ENCODE data around the gene PCGF3. TPM values are rescaled to one million over a fixed set of nuclear protein-coding genes. Genes with fewer than 3 reads are reported as not detected.

Gene PCGF3
- total RNA-seq, 3 donors from 2014 or later = 60.6 to 71.7 (median 69.4) TPM

DNA sequence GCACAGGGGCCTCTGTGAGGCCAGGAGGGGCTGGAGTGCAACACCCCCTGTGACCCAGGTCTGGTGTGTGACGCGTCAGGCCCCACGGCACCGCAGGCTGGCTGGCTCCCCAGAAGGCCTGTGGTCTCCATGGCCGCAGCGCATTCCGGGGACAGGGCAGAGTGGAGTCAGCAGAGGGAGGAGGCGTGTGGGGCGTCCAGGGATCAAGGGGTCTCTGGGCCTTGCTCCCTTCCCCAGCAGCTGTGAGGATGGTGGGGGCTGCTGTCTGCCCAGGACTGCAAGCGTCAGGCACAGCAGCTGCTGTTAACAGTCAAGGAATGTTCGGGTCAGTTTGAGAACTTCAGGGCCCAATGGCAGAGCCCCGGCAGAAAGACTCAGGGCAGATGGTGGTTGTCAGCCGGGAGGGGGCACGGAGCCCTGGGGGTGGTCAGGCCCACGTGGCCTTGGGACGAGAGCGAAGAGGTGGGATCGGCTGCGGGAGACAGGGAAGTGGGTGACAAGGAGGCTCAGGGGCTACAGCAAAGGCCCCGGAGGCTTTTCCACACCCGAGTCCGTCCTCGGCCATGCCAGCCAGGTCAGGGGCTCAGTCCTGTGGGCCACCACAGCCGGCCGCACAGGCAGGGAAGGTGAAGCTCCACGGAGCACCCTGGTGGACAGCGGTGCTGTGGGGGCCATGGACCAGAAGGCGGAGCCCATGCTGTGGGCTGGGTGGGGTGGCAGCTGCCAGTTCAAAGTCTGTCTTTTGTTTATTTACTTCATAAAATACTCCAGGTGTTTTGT is 18.3 kb downstream of the PCGF3 start:
- H3K9me3 ChIP-seq = no peaks in the 10 kb centered on the region
- DNase-seq (ENCODE audit: low spot score in 2 of 2) = no peak
- H3K4me3 ChIP-seq = no peak overlapping the region
- H3K27me3 ChIP-seq = no peaks in the 10 kb centered on the region
- intact Hi-C loops (cut with DNase I; ENCODE audit: low total_unique reads) = no loop called here
- H3K4me1 ChIP-seq = peaks cover 0 to 8% of the 10 kb centered on the region in 2 donors
- H3K36me3 ChIP-seq = no peaks in the 10 kb centered on the region
- TF ChIP-seq POLR2AphosphoS5 (IDR thresholded peaks at IDR 0.05) (no peak), POLR2A (IDR thresholded peaks at IDR 0.05) (no peak)
- TF ChIP-seq, protein P1, sequence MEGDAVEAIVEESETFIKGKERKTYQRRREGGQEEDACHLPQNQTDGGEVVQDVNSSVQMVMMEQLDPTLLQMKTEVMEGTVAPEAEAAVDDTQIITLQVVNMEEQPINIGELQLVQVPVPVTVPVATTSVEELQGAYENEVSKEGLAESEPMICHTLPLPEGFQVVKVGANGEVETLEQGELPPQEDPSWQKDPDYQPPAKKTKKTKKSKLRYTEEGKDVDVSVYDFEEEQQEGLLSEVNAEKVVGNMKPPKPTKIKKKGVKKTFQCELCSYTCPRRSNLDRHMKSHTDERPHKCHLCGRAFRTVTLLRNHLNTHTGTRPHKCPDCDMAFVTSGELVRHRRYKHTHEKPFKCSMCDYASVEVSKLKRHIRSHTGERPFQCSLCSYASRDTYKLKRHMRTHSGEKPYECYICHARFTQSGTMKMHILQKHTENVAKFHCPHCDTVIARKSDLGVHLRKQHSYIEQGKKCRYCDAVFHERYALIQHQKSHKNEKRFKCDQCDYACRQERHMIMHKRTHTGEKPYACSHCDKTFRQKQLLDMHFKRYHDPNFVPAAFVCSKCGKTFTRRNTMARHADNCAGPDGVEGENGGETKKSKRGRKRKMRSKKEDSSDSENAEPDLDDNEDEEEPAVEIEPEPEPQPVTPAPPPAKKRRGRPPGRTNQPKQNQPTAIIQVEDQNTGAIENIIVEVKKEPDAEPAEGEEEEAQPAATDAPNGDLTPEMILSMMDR (IDR thresholded peaks at IDR 0.05) = no peak
- H3K27ac ChIP-seq = peak overlapping the region in 1 of 2 donors; percentile 32

DNA sequence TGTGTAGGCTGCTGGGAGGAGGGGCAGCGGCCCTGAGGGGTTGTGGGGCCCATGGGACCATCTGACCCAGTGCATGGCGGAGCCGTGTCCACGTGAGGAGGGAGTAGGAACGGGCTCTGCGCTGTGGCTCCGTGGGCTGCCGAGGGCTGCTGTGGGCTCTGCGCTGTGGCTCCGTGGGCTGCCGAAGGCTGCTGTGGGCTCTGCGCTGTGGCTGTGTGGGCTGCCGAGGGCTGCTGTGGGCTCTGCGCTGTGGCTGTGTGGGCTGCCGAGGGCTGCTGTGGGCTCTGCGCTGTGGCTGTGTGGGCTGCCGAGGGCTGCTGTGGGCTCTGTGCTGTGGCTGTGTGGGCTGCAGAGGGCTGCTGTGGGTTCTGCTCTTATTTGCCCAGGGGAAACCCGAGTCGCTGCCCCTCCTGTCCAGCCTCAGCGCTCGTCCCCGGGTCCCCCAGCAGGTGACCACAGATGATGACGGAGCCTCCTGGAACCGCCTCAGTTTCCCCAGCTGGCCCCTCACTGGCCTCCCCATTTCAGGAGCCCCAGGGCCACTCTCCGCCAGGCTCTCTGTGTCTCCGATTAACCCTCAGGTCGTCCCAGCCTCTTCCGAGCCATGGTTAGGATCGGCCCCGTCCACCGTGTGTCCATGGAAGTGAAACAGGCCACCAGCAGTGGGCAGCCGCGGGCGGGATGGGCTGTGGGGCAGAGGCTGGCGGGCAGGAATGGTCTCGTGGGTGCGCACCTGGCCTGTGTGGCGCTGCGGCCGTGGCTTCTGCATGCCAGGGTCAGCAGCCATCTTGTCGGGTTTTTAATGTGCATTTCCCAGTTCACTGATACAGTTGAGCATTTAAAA is 20.0 kb downstream of the PCGF3 start:
- peaks cover 0 to 8% of the 10 kb centered on the region in 2 donors for H3K4me1 ChIP-seq
- no peak for DNase-seq (ENCODE audit: low spot score in 2 of 2)
- H3K27me3 ChIP-seq = no peaks in the 10 kb centered on the region
- peak overlapping the region in 1 of 3 donors; percentile 30 for H3K4me3 ChIP-seq
- peak overlapping the region; percentile 58 to 72 for H3K27ac ChIP-seq
- TF ChIP-seq, protein P1 (IDR thresholded peaks at IDR 0.05) = no peak
- TF ChIP-seq POLR2AphosphoS5 (IDR thresholded peaks at IDR 0.05) = no peak
- TF ChIP-seq POLR2A (IDR thresholded peaks at IDR 0.05) = no peak
- H3K9me3 ChIP-seq = no peaks in the 10 kb centered on the region
- intact Hi-C loops (cut with DNase I; ENCODE audit: low total_unique reads) = no loop called here
- no peaks in the 10 kb centered on the region for H3K36me3 ChIP-seq

DNA sequence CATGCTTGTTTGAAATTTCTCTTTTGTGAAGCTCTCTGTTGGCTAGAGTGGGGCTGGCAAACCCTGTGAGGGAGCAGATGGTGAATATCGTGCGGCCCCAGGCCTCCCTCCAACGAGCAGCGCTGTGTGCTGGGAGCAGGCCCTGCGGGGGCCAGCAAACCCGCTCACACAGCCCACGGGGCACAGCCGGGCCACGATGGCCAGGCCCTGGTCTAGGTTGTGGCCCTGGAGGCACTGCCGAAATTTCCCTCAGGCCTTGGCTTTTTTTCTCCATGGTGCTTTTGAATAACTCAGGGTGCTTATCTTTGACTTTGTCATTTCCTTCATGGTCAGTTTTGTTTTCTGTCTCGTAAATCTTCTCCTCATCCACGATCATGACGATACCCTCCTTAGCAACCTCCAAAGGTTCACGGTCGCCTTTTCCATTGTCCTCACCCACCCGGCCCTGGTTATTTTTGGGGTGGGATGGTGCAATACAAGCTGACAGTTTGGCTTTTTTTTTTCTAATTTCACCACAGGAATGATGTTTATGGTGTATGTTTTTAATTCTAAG is 20.7 kb downstream of the PCGF3 start:
- DNase-seq (ENCODE audit: low spot score in 2 of 2) = no peak
- intact Hi-C loops (cut with DNase I; ENCODE audit: low total_unique reads) = no loop called here
- H3K36me3 ChIP-seq = no peaks in the 10 kb centered on the region
- H3K4me1 ChIP-seq = peaks cover 0 to 2% of the 10 kb centered on the region in 2 donors
- peak overlapping the region in 2 of 3 donors; percentile 11 to 43 for H3K4me3 ChIP-seq
- H3K9me3 ChIP-seq = no peaks in the 10 kb centered on the region
- TF ChIP-seq, protein P1 (IDR thresholded peaks at IDR 0.05) = no peak
- no peak for TF ChIP-seq POLR2A (IDR thresholded peaks at IDR 0.05)
- TF ChIP-seq POLR2AphosphoS5 (IDR thresholded peaks at IDR 0.05) = no peak
- no peaks in the 10 kb centered on the region for H3K27me3 ChIP-seq
- peak overlapping the region; percentile 58 to 76 for H3K27ac ChIP-seq

DNA sequence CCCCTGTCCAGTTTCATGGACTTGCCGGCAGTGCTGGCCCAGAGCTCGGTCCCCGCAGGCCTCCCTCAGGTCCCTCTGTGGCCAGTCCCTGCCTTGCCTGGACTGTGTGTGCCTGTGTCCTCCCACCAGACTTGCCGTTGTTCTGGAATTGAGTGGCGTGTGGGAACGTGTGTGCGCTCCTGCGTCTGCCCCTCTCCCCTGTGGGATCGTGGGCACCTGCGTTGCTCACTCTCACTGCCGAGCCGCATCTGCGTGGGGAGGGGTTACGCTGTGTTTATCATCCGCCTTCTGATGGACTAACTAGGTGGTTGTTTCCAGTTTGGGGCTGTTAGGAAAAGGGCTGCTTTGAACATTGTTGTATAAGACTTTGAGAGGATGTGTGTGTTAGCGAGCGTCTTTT is 21.2 kb downstream of the PCGF3 start:
- Histone ChIP-seq H3K27me3 (no peaks in the 10 kb centered on the region), H3K9me3 (no peaks in the 10 kb centered on the region), H3K4me3 (peak overlapping the region in 2 of 3 donors; percentile 11 to 43), H3K36me3 (no peaks in the 10 kb centered on the region), H3K27ac (peak overlapping the region; percentile 42 to 76), H3K4me1 (no peaks in the 10 kb centered on the region)
- no peak for DNase-seq (ENCODE audit: low spot score in 2 of 2)
- no peak for TF ChIP-seq POLR2A (IDR thresholded peaks at IDR 0.05)
- TF ChIP-seq POLR2AphosphoS5 (IDR thresholded peaks at IDR 0.05) = no peak
- TF ChIP-seq, protein P1 (IDR thresholded peaks at IDR 0.05) = no peak
- intact Hi-C loops (cut with DNase I; ENCODE audit: low total_unique reads) = no loop called here
